NCI-H345 (cell line): ENCODE results near the gene DYNAP.

ENCODE experiments used
- DNase-seq: peaks from one replicate; lab custom pipeline; 2025; lab: John Stamatoyannopoulos, UW

DYNAP gene

DNA sequence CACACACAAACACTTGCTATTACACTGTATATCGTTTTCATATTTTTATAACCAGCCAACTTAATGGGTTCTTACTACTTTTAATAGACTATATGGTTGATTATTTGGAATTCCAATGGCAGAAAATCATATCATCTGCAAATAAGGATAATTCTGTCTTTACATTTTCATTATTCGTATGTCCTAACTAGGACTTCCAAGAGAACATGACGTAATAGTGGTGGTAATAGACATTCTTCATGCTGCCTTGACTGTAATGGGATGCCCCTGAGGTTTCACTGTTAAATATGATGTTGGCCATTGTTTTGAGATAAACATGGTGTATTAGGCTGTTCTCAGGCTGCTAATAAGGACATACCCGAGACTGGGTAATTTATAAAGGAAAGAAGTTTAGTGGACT, 45.2 kb downstream of the DYNAP start:
- no peak for DNase-seq

DNA sequence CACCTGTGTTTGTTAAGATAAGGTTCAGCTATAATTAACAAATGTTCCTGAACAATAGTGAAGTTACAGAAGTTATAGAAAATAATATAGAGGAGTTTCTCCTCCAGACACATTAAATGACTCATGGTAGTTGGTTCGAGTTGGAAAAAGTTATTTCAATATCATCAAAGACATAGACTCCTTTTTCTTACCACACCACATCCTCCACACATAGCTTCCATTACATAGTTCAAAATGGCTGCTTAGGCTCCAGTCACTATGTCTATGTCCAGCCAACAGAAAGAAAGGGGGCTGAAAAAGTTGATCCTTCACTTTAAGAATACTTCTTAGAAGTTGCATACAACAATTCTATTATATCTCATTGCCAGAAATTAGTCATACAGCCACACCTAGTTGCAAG, 50.7 kb downstream of the DYNAP start:
- DNase-seq = no peak

DNA sequence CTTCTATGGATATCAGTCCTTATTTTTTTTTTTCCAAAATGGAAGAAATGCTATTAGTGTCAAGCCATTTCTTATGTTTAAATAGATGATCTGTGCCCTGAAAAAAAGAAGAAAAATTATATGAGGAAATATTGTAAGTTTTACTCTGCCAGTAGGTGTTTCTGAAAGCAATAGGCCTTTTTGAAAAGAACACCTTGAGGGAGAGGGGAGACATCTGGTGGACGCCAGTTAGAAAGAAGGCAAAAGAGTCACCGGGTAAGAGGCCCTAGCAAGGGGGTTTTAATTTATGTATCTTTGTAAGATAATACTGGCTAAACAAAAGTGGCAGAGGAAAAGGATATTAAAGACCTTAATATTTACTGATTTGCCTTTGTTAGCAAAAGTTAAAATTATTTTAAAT, 56.1 kb downstream of the DYNAP start:
- DNase-seq = no peak
